Dermis blood vessel endothelial cell (primary cell): Measurements from ENCODE around the gene ENC1. TPM values are rescaled to one million over a fixed set of nuclear protein-coding genes. Genes with fewer than 3 reads are reported as not detected.
"Not testable (repeated sequence)": the region's sequence is repeated elsewhere in the genome, so short reads cannot be mapped to it uniquely, and the experiment has no call there.

Source experiments
- DNase-seq: peaks from one replicate; pipeline ENCODE4 v3.0.0; 2010
- total RNA-seq: library from RNA; depleted of rRNA; stranded (reverse); fragments of >200 nt; gene quantifications from 2 replicates; pipeline ENCODE4 v1.2.3, GENCODE V29; 2014

ENC1 gene
- 26.2 and 32.2 TPM in 2 replicates for total RNA-seq

GRCh38 chr5:74640450-74640953 is at the start of gene ENC1:
ENC1 (minus strand) TSS chr5:74640728; CDS start chr5:74636485, 4,243 bp downstream.
- DNase-seq, result peak; percentile 95

- DNase-seq, result no peak
Measured at GRCh38 chr5:74686962-74687751, 46.6 kb upstream of the ENC1 start.

GRCh38 chr5:74685979-74686631 is 45.6 kb upstream of the ENC1 start:
- DNase-seq, result no peak

GRCh38 chr5:74684900-74685851 is 44.6 kb upstream of the ENC1 start, which contains the start of gene HEXB:
HEXB (plus strand) TSS chr5:74685233; CDS start chr5:74685261, 28 bp downstream.
- peak; percentile 90 for DNase-seq

- no peak for DNase-seq
Measured at GRCh38 chr5:74679966-74680365, 39.4 kb upstream of the ENC1 start.

- DNase-seq, result not testable (repeated sequence)
Measured at GRCh38 chr5:74679300-74679699, 38.8 kb upstream of the ENC1 start.

GRCh38 chr5:74678123-74678522 is 37.6 kb upstream of the ENC1 start:
- not testable (repeated sequence) for DNase-seq

- DNase-seq, result not testable (repeated sequence)
Measured at GRCh38 chr5:74676466-74676865, 35.9 kb upstream of the ENC1 start.

GRCh38 chr5:74673011-74673790 is 32.7 kb upstream of the ENC1 start:
- peak; percentile 61 for DNase-seq

GRCh38 chr5:74672215-74672877 is 31.8 kb upstream of the ENC1 start:
- DNase-seq, result no peak

GRCh38 chr5:74670396-74671038 is 30.0 kb upstream of the ENC1 start:
- DNase-seq, result no peak

GRCh38 chr5:74669821-74670220 is 29.3 kb upstream of the ENC1 start:
- no peak for DNase-seq

- DNase-seq, result no peak
Measured at GRCh38 chr5:74667396-74667795, 26.9 kb upstream of the ENC1 start.

GRCh38 chr5:74665816-74666215 is 25.3 kb upstream of the ENC1 start:
- DNase-seq, result no peak

- DNase-seq, result no peak
Measured at GRCh38 chr5:74665273-74665672, 24.7 kb upstream of the ENC1 start.

GRCh38 chr5:74664551-74664950 is 24.0 kb upstream of the ENC1 start:
- DNase-seq, result no peak

- no peak for DNase-seq
Measured at GRCh38 chr5:74660873-74661272, 20.3 kb upstream of the ENC1 start.

GRCh38 chr5:74660140-74660539 is 19.6 kb upstream of the ENC1 start:
- peak; percentile 32 for DNase-seq

- DNase-seq, result no peak
Measured at GRCh38 chr5:74659172-74659571, 18.6 kb upstream of the ENC1 start.

- no peak for DNase-seq
Measured at GRCh38 chr5:74657165-74657564, 16.6 kb upstream of the ENC1 start.

GRCh38 chr5:74655716-74656115 is 15.2 kb upstream of the ENC1 start:
- DNase-seq, result no peak
